Measurements from ENCODE around the gene PCNX4. TPM values are rescaled to one million over a fixed set of nuclear protein-coding genes. Genes with fewer than 3 reads are reported as not detected.

PCNX4 gene
- total RNA-seq, 4 donors from 2014 or later, result 11.3 to 42.8 (median 34.8) TPM

GRCh38 chr14:60116181-60116580, 24.5 kb downstream of the PCNX4 start:
- ATAC-seq (no peak), DNase-seq (no peak)
- H3K27ac ChIP-seq, result no peak overlapping the region
- in situ Hi-C loops (cut with MboI; ENCODE audit: low sequenced_read_pairs in 4 of 4) (no loop called here), intact Hi-C loops (cut with DNase I; ENCODE audit: low total_unique reads) (no loop called here)
- TF ChIP-seq POLR2A (IDR thresholded peaks at IDR 0.05) (no peak), CTCF (IDR thresholded peaks at IDR 0.05 in 4 of 5, conservative IDR thresholded peaks at IDR 0.05 in 1 of 5) (no peak)
- H3K4me3 ChIP-seq, result no peak overlapping the region
- H3K36me3 ChIP-seq, result peaks cover 0 to 41% of the 10 kb centered on the region in 2 donors
- peaks cover 0 to 15% of the 10 kb centered on the region in 2 donors for H3K4me1 ChIP-seq
- no peaks in the 10 kb centered on the region for H3K27me3 ChIP-seq
- no peaks in the 10 kb centered on the region for H3K9me3 ChIP-seq

DNA sequence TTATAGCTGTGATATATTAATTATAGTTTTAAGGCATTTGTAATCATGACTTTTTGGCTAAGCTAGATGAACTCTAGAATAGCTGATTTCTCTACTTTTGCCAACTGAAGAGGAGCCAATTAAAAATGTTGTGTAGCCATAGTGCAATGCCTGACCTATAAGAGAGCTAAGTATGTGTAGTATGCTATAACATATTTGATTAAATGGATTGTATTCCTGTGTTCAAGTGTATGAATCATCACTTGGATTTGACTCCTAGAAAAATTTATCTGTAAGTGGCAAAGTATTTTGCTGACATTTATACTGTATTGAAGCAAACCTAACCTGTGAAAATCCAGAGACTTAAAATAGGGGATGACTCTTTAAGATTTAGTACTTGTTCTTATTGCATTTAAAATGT, 34.2 kb downstream of the PCNX4 start:
- intact Hi-C loops (cut with DNase I; ENCODE audit: low total_unique reads) (no loop called here), in situ Hi-C loops (cut with MboI; ENCODE audit: low sequenced_read_pairs in 4 of 4) (no loop called here)
- Histone ChIP-seq H3K36me3 (peaks cover 5 to 64% of the 10 kb centered on the region in 2 donors), H3K27me3 (no peaks in the 10 kb centered on the region), H3K4me3 (no peak overlapping the region), H3K27ac (no peak overlapping the region), H3K9me3 (no peaks in the 10 kb centered on the region), H3K4me1 (no peaks in the 10 kb centered on the region)
- DNase-seq (no peak), ATAC-seq (no peak)
- TF ChIP-seq POLR2A (IDR thresholded peaks at IDR 0.05) (no peak), CTCF (IDR thresholded peaks at IDR 0.05 in 4 of 5, conservative IDR thresholded peaks at IDR 0.05 in 1 of 5) (no peak)

- no peak for DNase-seq
- peaks cover 0 to 6% of the 10 kb centered on the region in 2 donors for H3K36me3 ChIP-seq
- in situ Hi-C loops (cut with MboI; ENCODE audit: low sequenced_read_pairs in 4 of 4), result no loop called here
Observed at GRCh38 chr14:60133487-60133886, 41.8 kb downstream of the PCNX4 start.

GRCh38 chr14:60134702-60135101, 43.0 kb downstream of the PCNX4 start:
- peaks cover 0 to 6% of the 10 kb centered on the region in 2 donors for H3K36me3 ChIP-seq

More at GRCh38 chr14:60133487-60133886, 41.8 kb downstream of the PCNX4 start:
- intact Hi-C loops (cut with DNase I; ENCODE audit: low total_unique reads), result no loop called here
- H3K4me1 ChIP-seq, result peaks cover 0 to 8% of the 10 kb centered on the region in 2 donors
- no peak overlapping the region for H3K27ac ChIP-seq
- no peaks in the 10 kb centered on the region for H3K9me3 ChIP-seq
- no peaks in the 10 kb centered on the region for H3K27me3 ChIP-seq
- H3K4me3 ChIP-seq, result no peak overlapping the region
- ATAC-seq, result no peak
- TF ChIP-seq CTCF (IDR thresholded peaks at IDR 0.05 in 4 of 5, conservative IDR thresholded peaks at IDR 0.05 in 1 of 5), result no peak
- TF ChIP-seq POLR2A (IDR thresholded peaks at IDR 0.05), result no peak

More at GRCh38 chr14:60134702-60135101, 43.0 kb downstream of the PCNX4 start:
- H3K27ac ChIP-seq, result no peak overlapping the region
- DNase-seq (no peak), ATAC-seq (no peak)
- in situ Hi-C loops (cut with MboI; ENCODE audit: low sequenced_read_pairs in 4 of 4), result no loop called here
- no peaks in the 10 kb centered on the region for H3K27me3 ChIP-seq
- H3K4me3 ChIP-seq, result no peak overlapping the region
- no peak for TF ChIP-seq CTCF (IDR thresholded peaks at IDR 0.05 in 4 of 5, conservative IDR thresholded peaks at IDR 0.05 in 1 of 5)
- no peaks in the 10 kb centered on the region for H3K9me3 ChIP-seq
- peaks cover 0 to 8% of the 10 kb centered on the region in 2 donors for H3K4me1 ChIP-seq
- intact Hi-C loops (cut with DNase I; ENCODE audit: low total_unique reads), result no loop called here
